ENCODE measurements around the gene DCPS. TPM values are rescaled to one million over a fixed set of nuclear protein-coding genes. Genes with fewer than 3 reads are reported as not detected.
"Not testable (repeated sequence)": the region's sequence is repeated elsewhere in the genome, so short reads cannot be mapped to it uniquely, and the experiment has no call there.

The DCPS gene
- total RNA-seq, 1 experiment from 2014 or later = 23.8 TPM

- ChIA-PET CTCF (interaction anchor here (0.6 kb wide), 1 partner anchor 80 kb away, joined by 4 read pairs; the partner anchor contains the start of gene DCPS), POLR2A (ENCODE audit: unreplicated experiment) (interaction anchor here (0.6 to 0.7 kb wide), 2 partner anchors 42 to 100 kb away, joined by 6 to 22 read pairs; no protein-coding TSS in a partner anchor)
- no peak overlapping the region for H2AFZ ChIP-seq
- H3K36me3 ChIP-seq (ENCODE audit: low read depth) = no peaks in the 10 kb centered on the region
- H3K9me2 ChIP-seq (ENCODE audit: insufficient read depth) = no peaks in the 10 kb centered on the region
- H3K27me3 ChIP-seq (ENCODE audit: insufficient read depth, low read depth) = no peaks in the 10 kb centered on the region
- no peaks in the 10 kb centered on the region for H3K9me3 ChIP-seq (ENCODE audit: insufficient read depth, low read depth)
- no peaks in the 10 kb centered on the region for H4K20me1 ChIP-seq (ENCODE audit: insufficient read depth)
- peaks cover 73% of the 10 kb centered on the region for H3K79me2 ChIP-seq (ENCODE audit: low read depth)
- DNase-seq = no peak
- BruUV-seq (replicated peaks) = no TSS peak
- H3K4me3 ChIP-seq = no peak overlapping the region
- TF ChIP-seq EZH2 (IDR thresholded peaks at IDR 0.05; ENCODE audit: low read depth) = no peak
- TF ChIP-seq CTCF (conservative IDR thresholded peaks at IDR 0.05) = no peak
- peaks cover 29% of the 10 kb centered on the region for H3F3A ChIP-seq (ENCODE audit: insufficient read depth, low read depth)
- peaks cover 76% of the 10 kb centered on the region for H3K4me1 ChIP-seq (replicated peaks; ENCODE audit: insufficient read depth)
- intact Hi-C loops (cut with micrococcal nuclease; ENCODE audit: unreplicated experiment) = loop anchor here (2.0 kb wide), 1 partner anchor 19 kb away; no protein-coding TSS in a partner anchor
- peak overlapping the region; percentile 51 for H3K4me2 ChIP-seq
- H3K27ac ChIP-seq = peak overlapping the region; percentile 43; the same call in 1 of the 2 replicates
Observed at GRCh38 chr11:126383339-126384335, 79.8 kb downstream of the DCPS start.

- intact Hi-C loops (cut with micrococcal nuclease; ENCODE audit: unreplicated experiment) = no loop called here
- Histone ChIP-seq H3K79me2 (ENCODE audit: low read depth) (peaks cover 74% of the 10 kb centered on the region), H2AFZ (no peak overlapping the region), H3K4me3 (no peak overlapping the region), H3K27ac (no peak overlapping the region), H3K4me1 (replicated peaks; ENCODE audit: insufficient read depth) (peaks cover 76% of the 10 kb centered on the region), H3F3A (ENCODE audit: insufficient read depth, low read depth) (peaks cover 29% of the 10 kb centered on the region), H3K36me3 (ENCODE audit: low read depth) (no peaks in the 10 kb centered on the region), H4K20me1 (ENCODE audit: insufficient read depth) (no peaks in the 10 kb centered on the region), H3K9me3 (ENCODE audit: insufficient read depth, low read depth) (no peaks in the 10 kb centered on the region), H3K4me2 (no peak overlapping the region), H3K9me2 (ENCODE audit: insufficient read depth) (no peaks in the 10 kb centered on the region), H3K27me3 (ENCODE audit: insufficient read depth, low read depth) (no peaks in the 10 kb centered on the region)
- TF ChIP-seq CTCF (conservative IDR thresholded peaks at IDR 0.05) = no peak
- TF ChIP-seq EZH2 (IDR thresholded peaks at IDR 0.05; ENCODE audit: low read depth) = no peak
- ChIA-PET CTCF (no interaction called here), POLR2A (ENCODE audit: unreplicated experiment) (no interaction called here)
- BruUV-seq (replicated peaks) = no TSS peak
- DNase-seq = no peak
Observed at GRCh38 chr11:126384449-126385070, 80.7 kb downstream of the DCPS start.

DNA sequence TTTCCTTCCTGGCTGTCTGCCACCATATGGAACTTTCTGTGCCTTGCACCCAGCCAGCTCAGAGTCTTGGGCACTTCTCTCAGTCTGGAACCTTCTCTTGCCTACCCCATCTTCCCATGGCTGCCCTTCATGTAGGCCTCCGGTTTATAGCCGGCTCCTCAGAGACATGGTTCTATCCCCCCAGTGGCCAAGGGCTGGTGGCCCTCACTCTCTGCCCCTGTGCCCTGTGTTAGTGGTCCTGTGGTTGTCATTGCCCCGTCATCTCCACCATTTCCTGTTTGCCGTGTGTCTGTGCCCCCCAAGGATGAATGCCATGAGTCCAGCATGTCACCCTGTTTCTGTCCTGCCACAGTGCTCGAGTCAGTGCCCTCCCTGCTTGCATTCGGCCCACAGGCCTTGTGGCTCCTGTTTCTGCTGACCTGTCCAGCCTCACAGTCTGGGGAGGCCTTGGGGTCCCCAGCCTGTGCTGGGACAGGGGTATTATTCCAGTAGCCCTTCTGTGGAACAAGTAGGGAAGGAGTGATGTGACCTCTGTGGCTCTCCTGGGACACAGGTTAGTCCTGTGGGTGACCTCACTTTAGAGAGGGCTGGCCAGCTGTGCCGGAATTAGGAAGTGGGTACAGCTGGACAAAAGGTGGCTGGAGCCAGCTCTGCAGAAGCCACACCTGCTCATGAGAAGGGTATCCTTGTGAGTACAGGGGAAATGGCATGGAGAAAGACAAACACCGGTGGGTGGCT, 82.3 kb downstream of the DCPS start:
- Histone ChIP-seq H2AFZ (no peak overlapping the region), H3K27me3 (ENCODE audit: insufficient read depth, low read depth) (no peaks in the 10 kb centered on the region), H3F3A (ENCODE audit: insufficient read depth, low read depth) (peaks cover 29% of the 10 kb centered on the region), H3K79me2 (ENCODE audit: low read depth) (peaks cover 72% of the 10 kb centered on the region), H4K20me1 (ENCODE audit: insufficient read depth) (no peaks in the 10 kb centered on the region), H3K9me2 (ENCODE audit: insufficient read depth) (no peaks in the 10 kb centered on the region), H3K4me3 (no peak overlapping the region), H3K27ac (peak overlapping the region; percentile 69), H3K4me1 (replicated peaks; ENCODE audit: insufficient read depth) (peaks cover 62% of the 10 kb centered on the region), H3K4me2 (peak overlapping the region; percentile 55), H3K9me3 (ENCODE audit: insufficient read depth, low read depth) (no peaks in the 10 kb centered on the region), H3K36me3 (ENCODE audit: low read depth) (no peaks in the 10 kb centered on the region)
- POLR2A ChIA-PET (ENCODE audit: unreplicated experiment) = interaction anchor here (0.6 to 0.7 kb wide), 2 partner anchors 29 to 498 kb away, joined by 5 to 7 read pairs; no protein-coding TSS in a partner anchor
- intact Hi-C loops (cut with micrococcal nuclease; ENCODE audit: unreplicated experiment) = loop anchor here (2.0 kb wide), 1 partner anchor 17 kb away; no protein-coding TSS in a partner anchor
- peak in 1 of 2 experiments; percentile 91 for DNase-seq
- TF ChIP-seq CTCF (conservative IDR thresholded peaks at IDR 0.05) (no peak), EZH2 (IDR thresholded peaks at IDR 0.05; ENCODE audit: low read depth) (no peak)
- CTCF ChIA-PET = no interaction called here
- BruUV-seq (replicated peaks) = no TSS peak

DNA sequence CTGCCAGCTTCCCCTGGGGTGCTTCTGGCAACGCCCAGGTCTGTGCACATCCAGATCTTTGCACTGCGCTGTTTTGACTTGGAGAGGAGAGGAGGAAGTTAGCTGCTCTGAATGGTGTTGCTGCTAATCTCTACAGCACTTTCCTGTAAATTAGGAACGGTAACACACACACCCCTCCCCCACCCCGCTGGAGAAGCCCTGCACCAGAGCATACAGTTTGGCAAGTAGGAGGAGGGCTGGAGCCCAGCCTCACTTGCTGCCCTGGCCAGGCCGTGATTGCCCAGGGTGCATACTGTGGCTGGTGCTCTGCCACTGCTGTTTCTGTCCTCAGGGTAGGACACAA, 82.8 kb downstream of the DCPS start:
- Histone ChIP-seq H3K4me2 (peak overlapping the region; percentile 55), H3K27ac (peak overlapping the region; percentile 69), H3K79me2 (ENCODE audit: low read depth) (peaks cover 77% of the 10 kb centered on the region), H3F3A (ENCODE audit: insufficient read depth, low read depth) (peaks cover 29% of the 10 kb centered on the region), H3K4me1 (replicated peaks; ENCODE audit: insufficient read depth) (peaks cover 61% of the 10 kb centered on the region)
- H3K36me3 ChIP-seq (ENCODE audit: low read depth); H3K4me3 ChIP-seq; H3K27me3 ChIP-seq (ENCODE audit: insufficient read depth, low read depth); H4K20me1 ChIP-seq (ENCODE audit: insufficient read depth); BruUV-seq (replicated peaks); CTCF ChIA-PET; H2AFZ ChIP-seq; H3K9me2 ChIP-seq (ENCODE audit: insufficient read depth); H3K9me3 ChIP-seq (ENCODE audit: insufficient read depth, low read depth): not testable (repeated sequence)
- POLR2A ChIA-PET (ENCODE audit: unreplicated experiment) = interaction anchor here (0.6 to 0.7 kb wide), 2 partner anchors 29 to 498 kb away, joined by 5 to 7 read pairs; no protein-coding TSS in a partner anchor
- peak in 1 of 2 experiments; percentile 79 for DNase-seq
- intact Hi-C loops (cut with micrococcal nuclease; ENCODE audit: unreplicated experiment) = loop anchor here (2.0 kb wide), 1 partner anchor 16 kb away; no protein-coding TSS in a partner anchor
